ENCODE measurements around the gene ZBTB25. TPM values are rescaled to one million over a fixed set of nuclear protein-coding genes. Genes with fewer than 3 reads are reported as not detected.

Gene ZBTB25
- total RNA-seq, 1 donor from 2014 or later, result 15.2 TPM

- ATAC-seq (ENCODE audit: poor library complexity) (peak; percentile 20), DNase-seq (no peak)
- intact Hi-C loops (cut with DNase I), result no loop called here
Measured at GRCh38 chr14:64417055-64417770, 86.4 kb downstream of the ZBTB25 start.

GRCh38 chr14:64416348-64416932 lies 87.2 kb downstream of the ZBTB25 start:
- ATAC-seq (ENCODE audit: poor library complexity) (no peak), DNase-seq (no peak)
- intact Hi-C loops (cut with DNase I), result no loop called here

DNA sequence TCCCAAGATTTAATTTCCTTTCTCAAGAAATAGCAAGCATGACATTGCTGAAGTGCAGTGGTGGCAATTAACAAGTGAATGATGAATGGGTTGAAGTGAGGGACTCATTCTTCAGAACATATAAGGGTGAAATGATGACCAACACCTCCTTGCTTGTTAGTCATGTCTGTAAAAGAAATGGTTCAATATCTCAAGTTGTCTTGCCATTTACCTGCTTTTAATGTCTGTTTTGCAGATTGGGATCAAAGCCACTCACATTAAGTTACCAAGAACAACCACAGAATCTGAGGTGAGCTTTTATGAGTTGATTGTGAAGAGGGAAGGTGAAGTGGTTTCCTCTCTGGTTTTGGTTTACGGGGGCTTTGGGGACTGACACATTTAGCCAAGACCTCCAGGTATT lies 91.4 kb downstream of the ZBTB25 start:
- DNase-seq (no peak), ATAC-seq (ENCODE audit: poor library complexity) (no peak)
- intact Hi-C loops (cut with DNase I), result no loop called here

GRCh38 chr14:64411001-64411400 lies 92.6 kb downstream of the ZBTB25 start:
- no peak for DNase-seq
- intact Hi-C loops (cut with DNase I), result no loop called here
- ATAC-seq (ENCODE audit: poor library complexity), result no peak

GRCh38 chr14:64410084-64410774 lies 93.4 kb downstream of the ZBTB25 start:
- no peak for ATAC-seq (ENCODE audit: poor library complexity)
- intact Hi-C loops (cut with DNase I), result no loop called here
- DNase-seq, result no peak

GRCh38 chr14:64409126-64409920 lies 94.3 kb downstream of the ZBTB25 start:
- intact Hi-C loops (cut with DNase I), result no loop called here
- DNase-seq (no peak), ATAC-seq (ENCODE audit: poor library complexity) (no peak)

- intact Hi-C loops (cut with DNase I), result no loop called here
- ATAC-seq (ENCODE audit: poor library complexity), result no peak
- DNase-seq, result no peak
Measured at GRCh38 chr14:64407329-64407728, 96.3 kb downstream of the ZBTB25 start.

GRCh38 chr14:64405295-64405694 lies 98.3 kb downstream of the ZBTB25 start:
- DNase-seq (no peak), ATAC-seq (ENCODE audit: poor library complexity) (no peak)
- intact Hi-C loops (cut with DNase I), result no loop called here

GRCh38 chr14:64401949-64402348 lies 101.7 kb downstream of the ZBTB25 start:
- DNase-seq (no peak), ATAC-seq (ENCODE audit: poor library complexity) (no peak)
- intact Hi-C loops (cut with DNase I), result no loop called here

DNA sequence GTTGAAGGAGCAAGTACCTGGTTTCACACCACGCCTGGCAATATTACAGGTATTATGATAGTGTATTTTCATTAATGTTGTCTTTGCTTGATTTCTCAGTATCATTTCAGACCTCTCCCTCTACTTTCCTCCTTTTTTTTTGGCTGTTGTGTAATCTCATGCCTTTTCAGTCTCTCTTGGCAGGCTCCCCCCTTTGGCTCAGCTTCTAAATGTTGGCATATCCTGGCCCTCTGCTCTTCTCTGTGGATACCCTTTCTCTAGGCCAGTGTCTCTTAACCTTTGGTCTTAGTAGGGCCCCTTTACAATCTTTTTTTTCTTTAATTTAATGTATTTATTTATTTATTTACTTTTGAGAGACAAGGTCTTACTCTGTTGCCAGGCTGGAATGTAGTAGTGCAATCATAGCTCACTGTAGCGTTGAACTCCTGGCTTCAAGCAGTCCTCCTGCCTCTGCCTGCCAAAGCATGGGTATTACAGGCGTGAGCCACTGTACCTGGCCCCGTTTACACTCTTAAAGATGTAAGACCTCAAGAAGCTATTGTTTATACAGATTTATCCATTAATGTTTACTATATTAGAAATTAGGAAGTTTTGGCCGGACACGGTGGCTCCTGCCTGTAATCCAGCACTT lies 102.7 kb downstream of the ZBTB25 start:
- intact Hi-C loops (cut with DNase I), result no loop called here
- peak; percentile 75 for ATAC-seq (ENCODE audit: poor library complexity)
- no peak for DNase-seq

Other genes starting within 250 kb of the ZBTB25 start
- gene ESR2, start 209.5 kb downstream of the ZBTB25 start, total RNA-seq, result 0.86 TPM
- 63.8 TPM for gene MTHFD1, start 115.5 kb downstream of the ZBTB25 start, total RNA-seq
- gene AKAP5, start 38.3 kb downstream of the ZBTB25 start, total RNA-seq, result 0.16 TPM
- 21.5 TPM for gene ZBTB1, start 932 bp upstream of the ZBTB25 start, total RNA-seq
- 14.1 TPM for gene HSPA2, start 36.9 kb upstream of the ZBTB25 start, total RNA-seq
- gene PPP1R36, start 46.1 kb upstream of the ZBTB25 start, total RNA-seq, result 0.19 TPM
- gene PLEKHG3, start 200.6 kb upstream of the ZBTB25 start, total RNA-seq, result 16.6 TPM

Data from Right ventricle myocardium superior (tissue), 1 donor.